Ascending aorta (tissue), 2 donors: ENCODE results near the gene TEX19. TPM values are rescaled to one million over a fixed set of nuclear protein-coding genes. Genes with fewer than 3 reads are reported as not detected.
"Not testable (repeated sequence)": the region's sequence is repeated elsewhere in the genome, so short reads cannot be mapped to it uniquely, and the experiment has no call there.

Experiments used
- DNase-seq, 2 donors: peaks; one replicate each; pipeline ENCODE4 v3.0.0-alpha.2; 2019; ENCODE audit warnings: low spot score in 2 of 2
- H3K27ac ChIP-seq, 2 donors: fragments of 200-600 bp; sonication (generic); one replicate each; pipeline ENCODE4 v1.5.1; 2016 to 2017; ENCODE audit warnings: mild to moderate bottlenecking in 1 of 2
- H3K27me3 ChIP-seq: fragments of 200-600 bp; sonication (generic); one replicate; pipeline ENCODE4 v1.5.1; 2017
- H3K36me3 ChIP-seq, 2 donors: fragments of 200-600 bp; sonication (generic); one replicate each; pipeline ENCODE4 v1.5.1; 2016
- H3K4me1 ChIP-seq, 2 donors: fragments of 200-600 bp; sonication (generic); one replicate each; pipeline ENCODE4 v1.5.1; 2016 to 2017; ENCODE audit warnings: mild to moderate bottlenecking in 1 of 2
- H3K4me3 ChIP-seq, 2 donors: fragments of 200-600 bp; sonication (generic); one replicate each; pipeline ENCODE4 v1.5.1; 2016 to 2017; ENCODE audit warnings: mild to moderate bottlenecking in 1 of 2
- H3K9me3 ChIP-seq, 2 donors: fragments of 200-600 bp; sonication (generic); one replicate each; pipeline ENCODE4 v1.5.1; 2016
- intact Hi-C: fragments of 100-400 bp; cut with DNase I; formaldehyde crosslinking; loops from one replicate; pipeline ENCODE4 v1.15.1; 2023
- total RNA-seq: library from RNA; depleted of rRNA; stranded (reverse); fragments of >200 nt; gene quantifications from one replicate; pipeline ENCODE4 v1.1.0, GENCODE V29; 2016
- TF ChIP-seq, protein P1 (sequence below), 3 experiments: fragments of 200-600 bp in 2 of 3; fragments of 450-650 bp in 1 of 3; sonication (generic) in 2 of 3; IDR thresholded peaks; one replicate each; pipeline ENCODE4 v1.5.1; 2016 to 2019; ENCODE audit warnings: antibody characterized with exemption in 3 of 3, mild to moderate bottlenecking in 1 of 3, moderate library complexity in 1 of 3

The TEX19 gene
- total RNA-seq, 1 donor from 2014 or later: not detected

DNA sequence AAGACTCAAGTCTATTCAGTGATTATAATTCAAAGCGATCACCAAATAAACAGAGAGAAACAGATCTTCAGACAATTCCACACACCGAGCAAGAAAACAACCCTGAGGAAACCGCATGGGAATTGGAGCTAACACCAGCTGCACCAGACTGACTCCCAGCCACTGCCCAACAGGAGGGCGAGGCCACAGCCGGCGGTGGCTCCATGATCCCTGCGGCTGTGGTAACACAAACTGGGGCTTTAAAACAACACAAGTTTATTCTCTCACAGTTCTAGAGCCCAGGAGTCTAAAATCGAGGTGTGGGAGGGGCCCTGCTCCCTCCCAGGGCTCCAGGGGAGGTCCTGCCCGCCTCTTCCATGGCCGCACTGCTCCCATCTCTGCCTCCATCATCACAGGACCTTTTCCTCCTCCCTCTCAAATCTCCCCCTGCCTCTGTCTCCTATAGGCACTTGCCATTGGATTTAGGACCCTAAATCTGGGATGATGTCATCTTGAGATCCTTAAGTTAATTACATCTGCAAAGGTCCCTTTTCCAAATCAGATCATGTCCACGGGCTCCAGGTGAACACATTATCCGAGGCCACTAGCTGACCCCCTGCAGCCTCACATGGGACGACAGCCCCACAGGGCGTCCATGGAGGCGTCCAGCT, 49.4 kb downstream of the TEX19 start:
- Histone ChIP-seq H3K9me3 (no peaks in the 10 kb centered on the region), H3K27ac (no peak overlapping the region), H3K27me3 (no peaks in the 10 kb centered on the region), H3K36me3 (peaks cover 9 to 12% of the 10 kb centered on the region in 2 donors), H3K4me1 (no peaks in the 10 kb centered on the region), H3K4me3 (no peak overlapping the region)
- TF ChIP-seq, protein P1, sequence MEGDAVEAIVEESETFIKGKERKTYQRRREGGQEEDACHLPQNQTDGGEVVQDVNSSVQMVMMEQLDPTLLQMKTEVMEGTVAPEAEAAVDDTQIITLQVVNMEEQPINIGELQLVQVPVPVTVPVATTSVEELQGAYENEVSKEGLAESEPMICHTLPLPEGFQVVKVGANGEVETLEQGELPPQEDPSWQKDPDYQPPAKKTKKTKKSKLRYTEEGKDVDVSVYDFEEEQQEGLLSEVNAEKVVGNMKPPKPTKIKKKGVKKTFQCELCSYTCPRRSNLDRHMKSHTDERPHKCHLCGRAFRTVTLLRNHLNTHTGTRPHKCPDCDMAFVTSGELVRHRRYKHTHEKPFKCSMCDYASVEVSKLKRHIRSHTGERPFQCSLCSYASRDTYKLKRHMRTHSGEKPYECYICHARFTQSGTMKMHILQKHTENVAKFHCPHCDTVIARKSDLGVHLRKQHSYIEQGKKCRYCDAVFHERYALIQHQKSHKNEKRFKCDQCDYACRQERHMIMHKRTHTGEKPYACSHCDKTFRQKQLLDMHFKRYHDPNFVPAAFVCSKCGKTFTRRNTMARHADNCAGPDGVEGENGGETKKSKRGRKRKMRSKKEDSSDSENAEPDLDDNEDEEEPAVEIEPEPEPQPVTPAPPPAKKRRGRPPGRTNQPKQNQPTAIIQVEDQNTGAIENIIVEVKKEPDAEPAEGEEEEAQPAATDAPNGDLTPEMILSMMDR (IDR thresholded peaks at IDR 0.05): no peak
- DNase-seq: no peak
- intact Hi-C loops: no loop called here

DNA sequence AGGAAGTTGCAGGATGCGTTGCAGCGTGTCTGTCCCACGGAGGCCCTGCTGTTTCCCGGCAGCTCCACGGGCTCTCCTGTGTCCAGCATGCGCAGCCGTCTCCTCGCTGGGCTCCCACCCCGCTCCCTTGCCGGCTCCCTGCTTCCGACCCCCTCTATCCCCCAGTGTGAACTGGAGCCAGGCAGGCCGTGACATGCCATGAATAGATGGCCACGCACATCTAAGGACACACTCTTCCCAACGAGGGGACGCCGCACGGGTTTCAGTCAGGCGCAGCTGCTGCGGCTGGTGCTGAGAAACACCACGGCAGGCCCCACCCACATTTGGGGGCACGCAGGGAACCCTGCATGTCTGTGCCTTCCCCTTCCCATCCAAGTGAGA, 49.9 kb downstream of the TEX19 start:
- Histone ChIP-seq H3K27me3 (no peaks in the 10 kb centered on the region), H3K27ac (no peak overlapping the region), H3K36me3 (peaks cover 4 to 7% of the 10 kb centered on the region in 2 donors), H3K4me1 (no peaks in the 10 kb centered on the region), H3K4me3 (no peak overlapping the region), H3K9me3 (no peaks in the 10 kb centered on the region)
- TF ChIP-seq, protein P1 (IDR thresholded peaks at IDR 0.05): no peak
- intact Hi-C loops: no loop called here
- DNase-seq: no peak

DNA sequence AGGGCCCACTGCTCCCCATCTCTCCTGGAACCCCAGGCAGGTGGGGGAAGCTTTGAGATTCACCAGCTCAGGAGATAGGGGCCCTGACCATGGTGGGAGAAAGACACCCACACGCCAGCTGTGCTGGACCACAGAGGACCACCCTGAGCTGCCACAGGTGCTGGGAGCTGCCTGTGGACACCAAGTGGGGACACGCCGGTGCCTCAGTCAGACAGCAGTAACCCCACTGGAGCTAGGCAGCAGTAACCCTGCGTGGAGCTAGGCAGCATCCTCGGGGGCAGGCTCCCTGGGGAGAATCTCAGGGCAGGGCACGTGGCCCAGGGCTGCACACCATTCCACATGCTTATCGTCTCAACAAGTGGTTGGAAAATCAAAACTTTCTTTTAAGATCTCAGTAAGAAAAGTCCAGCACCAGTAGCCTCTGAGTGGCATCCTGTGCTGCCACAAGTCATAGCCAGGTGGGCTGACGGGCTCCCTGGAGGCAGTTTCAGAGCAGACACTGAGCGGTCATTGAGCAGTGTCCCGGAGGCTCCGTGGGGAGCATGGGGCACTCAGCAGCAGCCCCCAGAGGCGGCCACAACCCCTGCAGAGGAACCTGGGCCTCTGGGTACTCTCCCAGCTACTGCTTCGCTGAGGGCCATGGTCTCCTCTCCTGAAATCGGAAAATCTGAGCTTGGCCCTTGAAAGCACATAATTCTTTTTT, 51.1 kb downstream of the TEX19 start:
- Histone ChIP-seq H3K36me3 (peaks cover 0 to 3% of the 10 kb centered on the region in 2 donors), H3K4me3 (no peak overlapping the region), H3K27me3 (no peaks in the 10 kb centered on the region), H3K9me3 (no peaks in the 10 kb centered on the region), H3K27ac (no peak overlapping the region), H3K4me1 (no peaks in the 10 kb centered on the region)
- DNase-seq: no peak
- intact Hi-C loops: no loop called here
- TF ChIP-seq, protein P1 (IDR thresholded peaks at IDR 0.05): no peak

GRCh38 chr17:82411396-82412053, 52.5 kb downstream of the TEX19 start:
- intact Hi-C loops: no loop called here
- peaks cover 0 to 3% of the 10 kb centered on the region in 2 donors for H3K36me3 ChIP-seq

GRCh38 chr17:82412081-82412480, 53.0 kb downstream of the TEX19 start:
- H3K9me3 ChIP-seq, H3K27ac ChIP-seq, H3K4me1 ChIP-seq, intact Hi-C loops, DNase-seq, H3K4me3 ChIP-seq, H3K27me3 ChIP-seq, H3K36me3 ChIP-seq: not testable (repeated sequence)

More at GRCh38 chr17:82411396-82412053, 52.5 kb downstream of the TEX19 start:
- DNase-seq: no peak
- Histone ChIP-seq H3K4me1 (no peaks in the 10 kb centered on the region), H3K9me3 (no peaks in the 10 kb centered on the region), H3K4me3 (no peak overlapping the region), H3K27ac (no peak overlapping the region), H3K27me3 (no peaks in the 10 kb centered on the region)
- TF ChIP-seq, protein P1 (IDR thresholded peaks at IDR 0.05): no peak
